ENCODE results near the gene TP73. TPM values are rescaled to one million over a fixed set of nuclear protein-coding genes. Genes with fewer than 3 reads are reported as not detected.

The TP73 gene
- total RNA-seq, 1 experiment from 2014 or later, result 19.2 TPM

GRCh38 chr1:3641046-3641760 lies 11.1 kb upstream of the TP73 start:
- no peak for TF ChIP-seq ELF1 (IDR thresholded peaks at IDR 0.05; ENCODE audit: borderline replicate concordance, low read depth)
- TF ChIP-seq CEBPB (IDR thresholded peaks at IDR 0.05; ENCODE audit: low read depth), result no peak
- TF ChIP-seq REST (IDR thresholded peaks at IDR 0.05; ENCODE audit: low read depth), result no peak
- TF ChIP-seq ATF3 (IDR thresholded peaks at IDR 0.05), result no peak
- no peak for TF ChIP-seq POLR2AphosphoS5 (IDR thresholded peaks at IDR 0.05; ENCODE audit: low read depth, low read length)
- TF ChIP-seq ZNF274 (IDR thresholded peaks at IDR 0.05; ENCODE audit: low read depth, low read length), result no peak
- TF ChIP-seq EZH2 (IDR thresholded peaks at IDR 0.05), result no peak
- no peak for TF ChIP-seq FOSL1 (IDR thresholded peaks at IDR 0.05; ENCODE audit: low read depth)
- TF ChIP-seq YY1 (IDR thresholded peaks at IDR 0.05; ENCODE audit: extremely low read depth, insufficient replicate concordance, low read depth, low read length), result no peak
- no peak for TF ChIP-seq SIN3A (IDR thresholded peaks at IDR 0.05; ENCODE audit: low read depth)
- TF ChIP-seq TCF7L2 (IDR thresholded peaks at IDR 0.05; ENCODE audit: borderline replicate concordance, extremely low read depth, insufficient read depth, insufficient read length), result no peak
- no peak for TF ChIP-seq POLR2A (IDR thresholded peaks at IDR 0.05; ENCODE audit: borderline replicate concordance, extremely low read depth, insufficient read depth, insufficient read length)
- no peak for ATAC-seq
- Histone ChIP-seq H3K36me3 (ENCODE audit: control insufficient read depth in 1 of 2, insufficient read depth in 2 of 2, low read length in 2 of 2) (peaks cover 16 to 35% of the 10 kb centered on the region in 2 experiments; a peak in 3 of 4 replicates), H3K9me2 (ENCODE audit: insufficient read depth) (no peaks in the 10 kb centered on the region), H3K4me2 (ENCODE audit: low read length) (no peak overlapping the region), H2AFZ (ENCODE audit: low read depth, low read length, poor library complexity, severe bottlenecking) (no peak overlapping the region), H3K4me1 (ENCODE audit: control insufficient read depth in 1 of 2, insufficient read depth in 2 of 2, low read length in 2 of 2) (no peaks in the 10 kb centered on the region), H3K27me3 (ENCODE audit: insufficient read depth, low read length) (no peaks in the 10 kb centered on the region), H3K4me3 (replicated peaks in 1 of 2; ENCODE audit: low read depth in 1 of 2, low read length in 2 of 2) (no peak overlapping the region), H3K9me3 (ENCODE audit: control insufficient read depth in 1 of 2, insufficient read depth in 1 of 2, low read depth in 1 of 2, low read length in 2 of 2) (no peaks in the 10 kb centered on the region), H4K20me1 (ENCODE audit: insufficient read depth) (no peaks in the 10 kb centered on the region), H3K27ac (ENCODE audit: low read depth, low read length) (no peak overlapping the region), H3K79me2 (ENCODE audit: insufficient read depth, low read length) (peaks cover 3% of the 10 kb centered on the region; the same call in 1 of the 2 replicates), H3K9ac (ENCODE audit: low read length) (no peak overlapping the region)
- DNase-seq (ENCODE audit: low read depth, low spot score), result no peak
- RAD21 ChIA-PET (ENCODE audit: low non-redundant PET in 1 of 2, low total read pairs in 2 of 2, uncharacterized antibody in 2 of 2, unreplicated experiment in 2 of 2), result no interaction called here
- POLR2A ChIA-PET, result no interaction called here
- BruUV-seq (replicated peaks), result no TSS peak
- intact Hi-C loops (cut with micrococcal nuclease), result no loop called here
- CTCF ChIA-PET, result no interaction called here
